Activated CD8-positive, alpha-beta T cell treated with anti-CD3 and anti-CD28 coated beads for 36 hours (primary cell): ENCODE results near the gene REPS1. TPM values are rescaled to one million over a fixed set of nuclear protein-coding genes. Genes with fewer than 3 reads are reported as not detected.

Experiments used
- ATAC-seq: fragments of 200-7000 bp; cut with Tn5 transposase; one replicate; pipeline ENCODE4 v1.10.0; 2021; ENCODE audit warnings: mild to moderate bottlenecking, moderate library complexity
- CTCF ChIA-PET: fragments of 350-600 bp; sonication (Branson Sonifier 250); formaldehyde crosslinking; loops from one replicate; lab custom pipeline; 2021; ENCODE audit warnings: antibody characterized with exemption; lab: Charles Lee
- POLR2A ChIA-PET: fragments of 350-600 bp; sonication (Branson Sonifier 250); formaldehyde crosslinking; loops from one replicate; lab custom pipeline; 2021; ENCODE audit warnings: antibody characterized with exemption; lab: Charles Lee
- DNase-seq: peaks from one replicate; pipeline ENCODE4 v3.0.0-alpha.2; 2020
- H3K27ac Mint-ChIP-seq: one replicate; pipeline ENCODE4 v1.8.0; 2021; ENCODE audit warnings: mild to moderate bottlenecking, mixed read lengths
- H3K27me3 Mint-ChIP-seq: one replicate; pipeline ENCODE4 v1.8.0; 2021; ENCODE audit warnings: mixed read lengths
- H3K36me3 Mint-ChIP-seq: one replicate; pipeline ENCODE4 v1.8.0; 2021; ENCODE audit warnings: low read depth, mixed read lengths
- H3K4me1 Mint-ChIP-seq: one replicate; pipeline ENCODE4 v1.8.0; 2021; ENCODE audit warnings: low read depth, mixed read lengths
- H3K4me3 Mint-ChIP-seq: one replicate; pipeline ENCODE4 v1.8.0; 2021; ENCODE audit warnings: mild to moderate bottlenecking, moderate library complexity, mixed read lengths
- H3K9me3 Mint-ChIP-seq: one replicate; pipeline ENCODE4 v1.8.0; 2021; ENCODE audit warnings: mixed read lengths
- CTCF ChIP-seq: fragments of 200-600 bp; IDR thresholded peaks from one replicate; pipeline ENCODE4 v1.8.0; 2022; ENCODE audit warnings: antibody characterized with exemption, mild to moderate bottlenecking
- intact Hi-C: fragments of 100-400 bp; cut with micrococcal nuclease; formaldehyde crosslinking; loops from one replicate; pipeline ENCODE4 v1.10.0; 2022
- total RNA-seq, 2 experiments: library from RNA; stranded (reverse); gene quantifications; one replicate each; pipeline ENCODE4 v1.2.3, GENCODE V29; 2021

Gene REPS1
- total RNA-seq, 2 experiments from 2014 or later = 44.9 to 46.6 TPM

GRCh38 chr6:138991206-138991605 lies 3.2 kb upstream of the REPS1 start:
- Mint-ChIP-seq H3K4me1 (peaks cover 8% of the 10 kb centered on the region), H3K36me3 (no peaks in the 10 kb centered on the region), H3K27me3 (no peaks in the 10 kb centered on the region), H3K4me3 (no peak overlapping the region), H3K9me3 (no peaks in the 10 kb centered on the region), H3K27ac (no peak overlapping the region)
- TF ChIP-seq CTCF = no peak
- ATAC-seq (no peak), DNase-seq (no peak)
- POLR2A ChIA-PET = no interaction called here
- CTCF ChIA-PET = interaction anchor here (0.7 to 1.1 kb wide), 3 partner anchors 122 to 373 kb away, joined by 3 to 4 read pairs (median 3); no protein-coding TSS in a partner anchor
- intact Hi-C loops = no loop called here

GRCh38 chr6:138989098-138989983 lies 1.3 kb upstream of the REPS1 start:
- Mint-ChIP-seq H3K27me3 (no peaks in the 10 kb centered on the region), H3K36me3 (no peaks in the 10 kb centered on the region), H3K27ac (no peak overlapping the region), H3K9me3 (no peaks in the 10 kb centered on the region), H3K4me1 (peaks cover 8% of the 10 kb centered on the region), H3K4me3 (no peak overlapping the region)
- no peak for TF ChIP-seq CTCF
- ChIA-PET POLR2A (interaction anchor here (0.6 to 1.3 kb wide), 3 partner anchors 10 to 343 kb away, joined by 3 read pairs; no protein-coding TSS in a partner anchor), CTCF (interaction anchor here (0.7 to 2.2 kb wide), 25 partner anchors 15 to 375 kb away, joined by 3 to 10 read pairs (median 3); no protein-coding TSS in a partner anchor)
- no peak for DNase-seq
- intact Hi-C loops = loop anchor here (5.0 kb wide), 2 partner anchors 42 to 172 kb away; no protein-coding TSS in a partner anchor
- no peak for ATAC-seq

GRCh38 chr6:138988469-138988834 lies 399 bp upstream of the REPS1 start:
- Mint-ChIP-seq H3K36me3 (no peaks in the 10 kb centered on the region), H3K4me3 (peak overlapping the region; percentile 81), H3K27me3 (no peaks in the 10 kb centered on the region), H3K4me1 (peaks cover 8% of the 10 kb centered on the region), H3K9me3 (no peaks in the 10 kb centered on the region), H3K27ac (peak overlapping the region; percentile 92)
- DNase-seq = no peak
- intact Hi-C loops = loop anchor here (5.0 kb wide), 2 partner anchors 41 to 171 kb away; no protein-coding TSS in a partner anchor
- TF ChIP-seq CTCF = peak; percentile 52
- ChIA-PET POLR2A (interaction anchor here (0.5 kb wide), 1 partner anchor 37 kb away, joined by 3 read pairs; no protein-coding TSS in a partner anchor), CTCF (interaction anchor here (0.7 to 2.2 kb wide), 24 partner anchors 14 to 376 kb away, joined by 3 to 10 read pairs (median 4); no protein-coding TSS in a partner anchor)
- peak; percentile 17 for ATAC-seq

GRCh38 chr6:138987080-138987642 lies 892 bp downstream of the REPS1 start:
- peak; percentile 38 for DNase-seq
- H3K4me3 Mint-ChIP-seq = peak overlapping the region; percentile 74
- H3K4me1 Mint-ChIP-seq = peaks cover 8% of the 10 kb centered on the region

More at GRCh38 chr6:138987080-138987642, 892 bp downstream of the REPS1 start:
- intact Hi-C loops = loop anchor here (5.0 kb wide), 2 partner anchors 40 to 170 kb away; no protein-coding TSS in a partner anchor
- ATAC-seq = no peak
- Mint-ChIP-seq H3K36me3 (no peaks in the 10 kb centered on the region), H3K27me3 (no peaks in the 10 kb centered on the region), H3K9me3 (no peaks in the 10 kb centered on the region), H3K27ac (peak overlapping the region; percentile 70)
- no peak for TF ChIP-seq CTCF
- POLR2A ChIA-PET = interaction anchor here (0.6 to 1.7 kb wide), 13 partner anchors 10 to 179 kb away, joined by 3 to 4 read pairs (median 3); no protein-coding TSS in a partner anchor
- CTCF ChIA-PET = interaction anchor here (0.8 to 2.9 kb wide), 10 partner anchors 12 to 172 kb away, joined by 3 to 17 read pairs (median 4); no protein-coding TSS in a partner anchor
